T47D (cell line): ENCODE measurements around the gene OR6S1.
"Not testable (repeated sequence)": the region's sequence is repeated elsewhere in the genome, so short reads cannot be mapped to it uniquely, and the experiment has no call there.

Experiments
- DNase-seq, 2 experiments: peaks; one replicate each; pipeline versions ENCODE4 v3.0.0 to v3.0.0-alpha.2; 2011 to 2012; ENCODE audit warnings: low read depth in 1 of 2, low spot score in 1 of 2
- JUND ChIP-seq: IDR thresholded peaks from 2 replicates; pipeline ENCODE4 v1.6.1; 2012; ENCODE audit warnings: low read depth
- in situ Hi-C: cut with HindIII; loops from 2 replicates; pipeline ENCODE4 v1.10.0; 2016; ENCODE audit warnings: low sequenced_read_pairs, low pct_unique_long_range_greater_than_20kb

The OR6S1 gene

GRCh38 chr14:20620798-20621478 lies 20.6 kb downstream of the OR6S1 start:
- in situ Hi-C loops: no loop called here
- DNase-seq: no peak
- TF ChIP-seq JUND: no peak

DNA sequence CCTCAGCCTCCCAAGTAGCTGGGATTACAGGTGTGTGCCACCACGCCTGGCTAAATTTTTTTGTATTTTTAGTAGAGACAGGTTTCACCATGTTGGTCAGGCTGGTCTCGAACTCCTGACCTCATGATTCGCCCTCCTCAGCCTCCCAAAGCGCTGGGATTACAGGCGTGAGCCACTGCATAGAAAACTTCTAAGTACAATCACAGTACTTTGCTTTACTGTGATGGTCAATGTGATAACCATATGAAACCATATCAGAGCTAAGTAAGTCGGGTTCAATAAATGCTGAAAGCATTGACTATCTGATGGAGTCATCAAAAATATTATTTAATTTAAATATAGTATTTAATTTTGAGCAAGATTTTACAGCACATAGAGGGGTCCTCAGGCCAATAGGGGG lies 21.8 kb downstream of the OR6S1 start:
- DNase-seq, in situ Hi-C loops: not testable (repeated sequence)

DNA sequence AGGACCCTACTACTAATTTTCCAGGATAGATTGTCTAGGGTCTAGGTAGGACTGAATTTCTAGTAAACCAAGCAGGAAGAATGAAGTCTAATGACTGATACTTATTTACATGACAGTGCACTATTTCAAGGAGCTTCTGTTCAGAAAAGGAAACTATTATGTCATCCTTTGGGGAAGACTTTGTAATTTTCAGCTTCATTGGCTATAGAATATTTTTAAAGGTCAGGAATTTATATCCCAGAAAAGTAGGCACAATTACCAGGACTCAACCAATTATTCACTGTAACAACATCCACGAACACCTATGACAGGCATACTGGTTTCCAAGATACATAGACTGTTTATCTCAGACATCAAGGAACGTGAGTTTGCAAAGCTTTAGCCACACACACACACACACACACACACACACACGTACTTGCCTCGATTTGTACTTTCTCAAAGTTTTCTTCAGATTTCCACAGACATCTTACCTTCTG lies 23.2 kb downstream of the OR6S1 start:
- in situ Hi-C loops: no loop called here

GRCh38 chr14:20617138-20618003 lies 24.1 kb downstream of the OR6S1 start:
- DNase-seq: no peak
- in situ Hi-C loops: no loop called here
- TF ChIP-seq JUND: no peak

More for the DNA sequence above, 23.2 kb downstream of the OR6S1 start:
- no peak for TF ChIP-seq JUND
- peak in 1 of 2 experiments; percentile 21 for DNase-seq

GRCh38 chr14:20615996-20616395 lies 25.5 kb downstream of the OR6S1 start:
- DNase-seq: no peak
- TF ChIP-seq JUND: no peak
- in situ Hi-C loops: no loop called here

DNA sequence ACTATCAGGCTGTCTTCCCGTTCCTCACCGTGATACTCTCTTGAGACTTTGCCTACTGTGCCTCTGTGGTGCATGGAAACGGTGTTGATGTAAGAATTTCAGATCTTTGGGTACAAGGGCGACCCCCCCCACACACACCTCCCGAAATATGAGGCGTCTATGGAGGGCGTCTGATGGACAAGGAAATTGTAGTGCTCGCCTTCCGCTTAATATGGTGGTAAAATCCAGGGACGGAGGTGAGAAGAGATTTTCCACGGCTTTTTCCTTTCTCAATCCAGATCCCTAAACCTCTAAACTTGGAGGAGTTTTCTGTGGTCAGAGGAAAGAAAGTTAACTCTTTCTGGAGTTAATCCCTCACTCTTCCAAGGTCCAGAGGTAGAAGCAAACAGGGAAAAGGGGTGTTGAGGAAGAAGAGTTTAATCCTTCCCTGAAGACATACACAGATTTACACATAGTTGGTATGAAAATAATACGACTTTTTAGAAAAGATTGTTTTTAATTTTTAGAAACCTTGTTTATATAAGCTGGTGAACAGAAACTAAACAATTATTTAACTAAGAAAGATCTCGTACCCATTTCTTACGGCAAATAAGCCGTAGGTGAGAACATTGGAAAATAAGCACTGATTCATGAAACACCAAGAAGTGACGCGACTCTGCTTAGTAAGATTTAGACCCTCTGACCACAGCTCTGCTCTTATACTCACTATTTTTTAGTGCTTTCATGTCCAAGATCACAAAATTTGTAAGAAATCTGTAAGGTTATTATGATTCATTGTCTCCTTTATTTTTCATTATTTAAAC lies 27.3 kb downstream of the OR6S1 start:
- in situ Hi-C loops: no loop called here
- DNase-seq: no peak

GRCh38 chr14:20613094-20614037 lies 28.1 kb downstream of the OR6S1 start:
- TF ChIP-seq JUND: no peak
- in situ Hi-C loops: no loop called here
- peak in 1 of 2 experiments; percentile 92 for DNase-seq

More for the DNA sequence above, 27.3 kb downstream of the OR6S1 start:
- TF ChIP-seq JUND: no peak

GRCh38 chr14:20612403-20612802 lies 29.1 kb downstream of the OR6S1 start:
- no peak for DNase-seq
- TF ChIP-seq JUND: no peak
- in situ Hi-C loops: no loop called here

GRCh38 chr14:20611277-20611676 lies 30.2 kb downstream of the OR6S1 start:
- DNase-seq: no peak
- TF ChIP-seq JUND: no peak
- in situ Hi-C loops: no loop called here

DNA sequence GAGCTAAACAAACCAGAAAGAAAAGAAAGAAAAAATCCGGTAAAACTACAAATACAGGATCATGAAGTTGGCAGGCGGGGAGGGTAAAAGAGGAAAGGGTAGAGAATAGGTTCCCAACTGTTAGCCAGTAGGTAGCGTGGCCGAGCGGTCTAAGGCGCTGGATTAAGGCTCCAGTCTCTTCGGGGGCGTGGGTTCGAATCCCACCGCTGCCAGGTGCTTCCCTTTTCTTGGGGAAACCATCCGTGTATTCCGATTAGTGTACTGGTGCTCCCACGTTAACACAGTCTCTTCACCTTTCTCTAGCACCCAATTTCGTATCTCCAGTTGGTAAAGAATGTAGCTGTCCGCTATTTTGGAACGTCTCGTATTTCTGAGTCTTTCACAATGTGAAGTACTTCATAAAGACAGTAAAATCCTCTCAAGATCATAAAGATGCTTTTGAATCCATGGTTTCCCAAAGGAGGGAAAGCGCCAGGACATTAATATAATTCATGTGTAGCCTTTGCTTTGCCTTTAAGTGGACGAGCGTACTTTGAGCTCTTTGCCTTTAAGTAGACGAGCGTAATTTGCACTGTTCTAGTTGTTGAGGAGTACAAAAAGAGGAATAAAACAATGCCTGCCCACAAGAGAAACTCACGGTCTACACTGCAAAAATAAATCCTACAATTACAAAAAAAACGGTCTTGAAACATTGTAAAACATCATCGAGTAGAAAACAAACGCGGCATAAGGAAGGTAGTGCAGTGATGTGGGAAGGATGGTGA lies 31.3 kb downstream of the OR6S1 start:
- no peak for TF ChIP-seq JUND
- in situ Hi-C loops: no loop called here
- peak; percentile 38 to 77 for DNase-seq

- TF ChIP-seq JUND: no peak
- in situ Hi-C loops: no loop called here
- peak; percentile 43 to 88 for DNase-seq
Measured at GRCh38 chr14:20609215-20610001, 32.1 kb downstream of the OR6S1 start.
